D721Med (cell line): ENCODE measurements around the gene CCDC83.

Experiments used
- DNase-seq: peaks from one replicate; pipeline ENCODE4 v3.0.0; 2011; ENCODE audit warnings: low spot score; ENCODE audit not compliant: insufficient read length
- FAIRE-seq: peaks from 2 replicates; lab custom pipeline; 2011; peaks lifted over from hg19 to GRCh38; lab: Jason Lieb, UNC
- CTCF ChIP-seq: IDR thresholded peaks from 2 replicates; pipeline ENCODE4 v1.5.1; 2012; ENCODE audit warnings: mild to moderate bottlenecking, control low read depth; ENCODE audit not compliant: insufficient read depth; ENCODE audit errors: missing control alignments

The CCDC83 gene

GRCh38 chr11:85810871-85811611 is 44.1 kb upstream of the CCDC83 start, which contains the start of gene SYTL2:
SYTL2 (minus strand) TSS chr11:85811141; CDS start chr11:85757725, 53,416 bp downstream.
- FAIRE-seq (no peak), DNase-seq (peak; percentile 57)
- TF ChIP-seq CTCF = no peak

- no peak for DNase-seq
- FAIRE-seq = no peak
- no peak for TF ChIP-seq CTCF
These were observed 43.6 kb upstream of the CCDC83 start for GRCh38 chr11:85811624-85812023.

GRCh38 chr11:85813721-85814120 is 41.5 kb upstream of the CCDC83 start:
- no peak for TF ChIP-seq CTCF
- no peak for DNase-seq
- FAIRE-seq = no peak

- FAIRE-seq = no peak
- no peak for TF ChIP-seq CTCF
- no peak for DNase-seq
These were observed 39.8 kb upstream of the CCDC83 start for GRCh38 chr11:85815186-85815931.

- no peak for TF ChIP-seq CTCF
- FAIRE-seq (no peak), DNase-seq (no peak)
These were observed 35.7 kb upstream of the CCDC83 start for GRCh38 chr11:85819441-85819840.

- no peak for TF ChIP-seq CTCF
- no peak for DNase-seq
- FAIRE-seq = no peak
These were observed 33.5 kb upstream of the CCDC83 start for GRCh38 chr11:85821636-85822035.

GRCh38 chr11:85822814-85823213 is 32.4 kb upstream of the CCDC83 start:
- DNase-seq (no peak), FAIRE-seq (no peak)
- no peak for TF ChIP-seq CTCF
